Endothelial cell (in vitro differentiated cells): ENCODE data around the gene IGF2R. TPM values are rescaled to one million over a fixed set of nuclear protein-coding genes. Genes with fewer than 3 reads are reported as not detected.

Experiments used
- DNase-seq: peaks from one replicate; pipeline ENCODE4 v3.0.0; 2021; ENCODE audit warnings: low spot score
- H3K27ac Mint-ChIP-seq: one replicate; pipeline ENCODE4 v1.8.0; 2021; ENCODE audit warnings: mixed read lengths, inconsistent platforms; ENCODE audit not compliant: unreplicated experiment
- H3K27me3 Mint-ChIP-seq: one replicate; pipeline ENCODE4 v1.8.0; 2021; ENCODE audit warnings: mild to moderate bottlenecking, moderate library complexity, mixed read lengths, inconsistent platforms; ENCODE audit not compliant: unreplicated experiment
- H3K36me3 Mint-ChIP-seq: one replicate; pipeline ENCODE4 v1.8.0; 2021; ENCODE audit warnings: mild to moderate bottlenecking, low read depth, mixed read lengths, inconsistent platforms; ENCODE audit not compliant: unreplicated experiment
- H3K4me1 Mint-ChIP-seq: one replicate; pipeline ENCODE4 v1.8.0; 2021; ENCODE audit warnings: mild to moderate bottlenecking, mixed read lengths, inconsistent platforms; ENCODE audit not compliant: unreplicated experiment
- H3K4me3 Mint-ChIP-seq: one replicate; pipeline ENCODE4 v1.8.0; 2021; ENCODE audit warnings: mild to moderate bottlenecking, mixed read lengths, inconsistent platforms; ENCODE audit not compliant: unreplicated experiment
- H3K9me3 Mint-ChIP-seq: one replicate; pipeline ENCODE4 v1.8.0; 2021; ENCODE audit warnings: mixed read lengths, inconsistent platforms; ENCODE audit not compliant: unreplicated experiment
- total RNA-seq: library from RNA; stranded (reverse); fragmentation: NEBNext Ultra II Directional; extraction: Animal tissue kit (Norgen Biotek cat#: 25700); gene quantifications from one replicate; pipeline ENCODE4 v1.2.1, GENCODE V29; 2021; ENCODE audit not compliant: unreplicated experiment
- TF ChIP-seq, protein P1 (sequence below): fragments of 200-600 bp; sonication (generic); IDR thresholded peaks from one replicate; pipeline ENCODE4 v1.5.0; 2021; ENCODE audit warnings: antibody characterized with exemption; ENCODE audit not compliant: unreplicated experiment

The IGF2R gene
- total RNA-seq, 1 donor from 2014 or later, result 108 TPM

DNA sequence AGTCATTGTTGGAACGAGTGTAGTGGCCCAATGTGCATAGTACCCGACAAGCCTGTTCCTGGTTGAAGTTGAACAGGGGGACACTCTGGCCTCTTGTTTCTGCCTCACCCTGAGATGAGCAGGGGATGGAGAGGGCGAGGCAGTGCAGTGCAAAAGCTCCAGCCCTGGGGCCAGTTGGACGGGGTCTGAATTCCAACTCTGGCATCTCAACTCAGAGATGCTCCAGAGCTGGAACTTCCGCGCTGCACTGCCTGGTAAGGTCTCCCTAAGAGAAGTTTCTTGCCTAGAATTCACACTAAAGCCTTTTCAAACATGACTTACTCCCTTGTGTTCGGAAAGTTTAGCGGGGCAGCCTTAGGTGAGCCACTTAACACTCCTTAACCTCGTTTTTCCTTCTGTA lies 80.5 kb downstream of the IGF2R start:
- no peak for DNase-seq
- Mint-ChIP-seq H3K27me3 (peaks cover 4% of the 10 kb centered on the region), H3K4me1 (no peaks in the 10 kb centered on the region), H3K27ac (no peak overlapping the region), H3K9me3 (no peaks in the 10 kb centered on the region), H3K36me3 (peaks cover 56% of the 10 kb centered on the region), H3K4me3 (no peak overlapping the region)
- TF ChIP-seq, protein P1, sequence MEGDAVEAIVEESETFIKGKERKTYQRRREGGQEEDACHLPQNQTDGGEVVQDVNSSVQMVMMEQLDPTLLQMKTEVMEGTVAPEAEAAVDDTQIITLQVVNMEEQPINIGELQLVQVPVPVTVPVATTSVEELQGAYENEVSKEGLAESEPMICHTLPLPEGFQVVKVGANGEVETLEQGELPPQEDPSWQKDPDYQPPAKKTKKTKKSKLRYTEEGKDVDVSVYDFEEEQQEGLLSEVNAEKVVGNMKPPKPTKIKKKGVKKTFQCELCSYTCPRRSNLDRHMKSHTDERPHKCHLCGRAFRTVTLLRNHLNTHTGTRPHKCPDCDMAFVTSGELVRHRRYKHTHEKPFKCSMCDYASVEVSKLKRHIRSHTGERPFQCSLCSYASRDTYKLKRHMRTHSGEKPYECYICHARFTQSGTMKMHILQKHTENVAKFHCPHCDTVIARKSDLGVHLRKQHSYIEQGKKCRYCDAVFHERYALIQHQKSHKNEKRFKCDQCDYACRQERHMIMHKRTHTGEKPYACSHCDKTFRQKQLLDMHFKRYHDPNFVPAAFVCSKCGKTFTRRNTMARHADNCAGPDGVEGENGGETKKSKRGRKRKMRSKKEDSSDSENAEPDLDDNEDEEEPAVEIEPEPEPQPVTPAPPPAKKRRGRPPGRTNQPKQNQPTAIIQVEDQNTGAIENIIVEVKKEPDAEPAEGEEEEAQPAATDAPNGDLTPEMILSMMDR, result no peak

DNA sequence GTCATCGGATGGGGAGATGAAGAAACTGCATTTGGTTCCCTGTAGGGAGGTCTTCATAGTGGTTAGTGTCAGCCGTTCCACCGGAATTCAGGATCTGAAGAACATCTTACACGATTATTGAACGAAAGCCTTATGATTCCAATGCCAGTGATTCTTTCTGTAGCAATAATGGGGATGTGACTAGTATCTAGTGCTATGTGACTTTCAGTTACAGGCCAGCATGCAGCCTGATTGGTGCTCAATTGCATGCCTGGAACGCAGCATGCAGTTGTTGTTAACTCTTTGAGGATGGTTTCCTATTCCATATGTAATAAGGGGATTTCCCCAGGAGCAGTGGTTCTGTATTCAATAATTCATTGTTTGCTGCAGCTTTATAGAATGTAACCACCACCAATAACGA lies 81.1 kb downstream of the IGF2R start:
- TF ChIP-seq, protein P1, result no peak
- Mint-ChIP-seq H3K27ac (no peak overlapping the region), H3K4me3 (peak overlapping the region; percentile 8), H3K9me3 (no peaks in the 10 kb centered on the region), H3K36me3 (peaks cover 59% of the 10 kb centered on the region), H3K27me3 (peaks cover 4% of the 10 kb centered on the region), H3K4me1 (no peaks in the 10 kb centered on the region)
- DNase-seq, result no peak

DNA sequence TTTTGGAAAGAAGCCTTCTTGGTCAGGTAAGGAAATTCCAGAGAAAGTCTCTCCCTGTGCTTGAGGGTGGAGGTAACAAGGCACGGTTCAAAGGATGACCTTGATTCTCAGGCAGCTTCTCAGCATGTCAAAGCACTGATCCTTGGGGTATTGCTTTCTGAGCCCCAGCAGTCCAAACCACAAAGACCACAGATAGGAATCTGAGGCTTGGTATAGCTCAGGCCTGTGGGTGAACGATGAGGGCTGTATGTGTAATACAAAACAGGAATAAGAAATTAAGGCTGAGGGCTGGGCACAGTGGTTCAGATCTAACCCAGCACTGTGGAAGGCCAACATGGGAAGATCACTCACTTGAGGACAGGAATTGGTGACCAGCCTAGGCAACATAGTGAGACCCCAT lies 82.5 kb downstream of the IGF2R start:
- no peaks in the 10 kb centered on the region for H3K4me1 Mint-ChIP-seq
- peaks cover 65% of the 10 kb centered on the region for H3K36me3 Mint-ChIP-seq
- H3K27ac Mint-ChIP-seq, result no peak overlapping the region
- TF ChIP-seq, protein P1, result no peak
- H3K4me3 Mint-ChIP-seq, result peak overlapping the region; percentile 56
- no peak for DNase-seq
- H3K27me3 Mint-ChIP-seq, result peaks cover 4% of the 10 kb centered on the region
- H3K9me3 Mint-ChIP-seq, result no peaks in the 10 kb centered on the region

DNA sequence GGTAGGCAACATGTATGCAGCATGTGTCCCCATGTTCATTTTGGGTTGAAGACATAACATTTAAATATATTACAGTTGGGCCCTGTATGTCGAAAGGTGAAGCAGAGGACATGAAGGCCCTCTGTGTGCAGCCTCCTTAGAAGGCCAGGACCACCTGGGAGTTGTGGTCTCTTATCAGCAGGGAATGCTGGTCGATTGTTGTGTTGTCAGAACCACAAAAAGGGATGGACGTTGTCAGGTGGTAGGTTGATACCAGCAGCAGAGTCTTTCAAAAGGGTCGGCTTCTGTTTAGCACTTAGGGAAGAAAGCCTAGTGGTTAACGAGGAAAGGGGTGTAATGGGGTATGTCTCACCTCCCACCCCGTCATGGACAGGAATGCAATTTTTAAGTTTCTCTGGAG lies 85.4 kb downstream of the IGF2R start:
- Mint-ChIP-seq H3K27me3 (peaks cover 2% of the 10 kb centered on the region), H3K36me3 (peaks cover 69% of the 10 kb centered on the region), H3K4me3 (no peak overlapping the region), H3K27ac (peak overlapping the region; percentile 27), H3K9me3 (no peaks in the 10 kb centered on the region), H3K4me1 (no peaks in the 10 kb centered on the region)
- DNase-seq, result no peak
- TF ChIP-seq, protein P1, result no peak

DNA sequence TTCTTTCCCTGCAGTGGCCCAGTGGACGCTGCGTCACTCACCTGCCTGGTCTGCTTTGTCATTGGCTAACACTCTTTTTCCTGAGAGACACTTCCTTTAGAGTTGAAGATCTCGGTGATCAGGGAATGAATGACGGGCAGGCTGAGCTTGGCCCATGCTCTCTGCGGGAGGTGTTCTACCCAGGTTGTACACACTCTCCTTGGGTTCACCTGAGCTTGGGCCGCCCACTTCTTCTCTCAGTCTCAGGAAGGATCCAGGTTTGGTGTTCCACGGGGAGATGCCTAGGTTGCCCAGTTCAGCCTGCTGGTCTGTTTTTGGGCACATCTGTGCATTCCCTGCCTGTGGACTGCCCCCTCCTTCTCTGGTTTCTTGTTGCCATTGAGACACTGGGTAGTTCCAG lies 86.0 kb downstream of the IGF2R start:
- H3K36me3 Mint-ChIP-seq, result peaks cover 69% of the 10 kb centered on the region
- H3K27me3 Mint-ChIP-seq, result peaks cover 4% of the 10 kb centered on the region
- DNase-seq, result no peak
- no peaks in the 10 kb centered on the region for H3K4me1 Mint-ChIP-seq
- no peak overlapping the region for H3K4me3 Mint-ChIP-seq
- no peaks in the 10 kb centered on the region for H3K9me3 Mint-ChIP-seq
- TF ChIP-seq, protein P1, result no peak
- no peak overlapping the region for H3K27ac Mint-ChIP-seq
